OCI-LY1 (cell line): Measurements from ENCODE around the gene HPS6.

Experiments used
- H2AFZ ChIP-seq: fragments of 200-600 bp; sonication (generic), shearing (Covaris generic); 2 replicates; pipeline ENCODE4 v1.6.0; 2014; ENCODE audit warnings: antibody characterized with exemption, mild to moderate bottlenecking, low read length
- H3F3A ChIP-seq: fragments of 200-600 bp; sonication (generic), shearing (Covaris generic); 2 replicates; pipeline ENCODE4 v1.6.0; 2014; ENCODE audit warnings: mild to moderate bottlenecking, antibody characterized with exemption, low read length, moderate library complexity; ENCODE audit not compliant: insufficient read depth
- H3K27ac ChIP-seq: fragments of 200-600 bp; sonication (generic); 2 replicates; pipeline ENCODE4 v1.5.1; 2014; ENCODE audit warnings: low read length, mixed run types, mild to moderate bottlenecking, low read depth; ENCODE audit not compliant: poor library complexity, severe bottlenecking
- H3K27me3 ChIP-seq: fragments of 200-600 bp; sonication (generic); 2 replicates; pipeline ENCODE4 v1.6.0; 2014; ENCODE audit warnings: antibody characterized with exemption, mild to moderate bottlenecking, low read length, moderate library complexity; ENCODE audit not compliant: insufficient read depth
- H3K36me3 ChIP-seq: fragments of 200-600 bp; sonication (generic); 2 replicates; pipeline ENCODE4 v1.6.1; 2014; ENCODE audit warnings: mild to moderate bottlenecking, antibody characterized with exemption, low read length, moderate library complexity, mixed read lengths; ENCODE audit not compliant: insufficient read depth
- H3K4me1 ChIP-seq: fragments of 200-600 bp; sonication (generic); 2 replicates; pipeline ENCODE4 v1.5.1; 2014; ENCODE audit warnings: mild to moderate bottlenecking, low read length, moderate library complexity; ENCODE audit not compliant: insufficient read depth, severe bottlenecking
- H3K4me2 ChIP-seq: fragments of 200-600 bp; sonication (generic), shearing (Covaris generic); 2 replicates; pipeline ENCODE4 v1.6.1; 2014; ENCODE audit warnings: low read length
- H3K4me3 ChIP-seq: fragments of 200-600 bp; sonication (generic); 2 replicates; pipeline ENCODE4 v1.5.1; 2014; ENCODE audit warnings: low read length, low read depth, mild to moderate bottlenecking, mixed read lengths; ENCODE audit not compliant: poor library complexity, severe bottlenecking
- H3K79me2 ChIP-seq: fragments of 200-600 bp; shearing (Covaris generic); 2 replicates; pipeline ENCODE4 v1.6.1; 2016; ENCODE audit warnings: mixed run types, low read length, mixed read lengths; ENCODE audit not compliant: insufficient read depth
- H3K9ac ChIP-seq: fragments of 200-600 bp; sonication (generic), shearing (Covaris generic); 2 replicates; pipeline ENCODE4 v1.6.1; 2014; ENCODE audit warnings: mild to moderate bottlenecking, low read length, mixed read lengths
- H3K9me2 ChIP-seq: fragments of 200-600 bp; sonication (generic), shearing (Covaris generic); 2 replicates; pipeline ENCODE4 v1.6.1; 2014; ENCODE audit warnings: low read depth, mild to moderate bottlenecking, low read length, mixed read lengths
- H3K9me3 ChIP-seq: fragments of 200-600 bp; shearing (Covaris generic); 2 replicates; pipeline ENCODE4 v1.6.1; 2014; ENCODE audit warnings: low read length, mixed read lengths
- H4K20me1 ChIP-seq: fragments of 200-600 bp; sonication (generic), shearing (Covaris generic); 2 replicates; pipeline ENCODE4 v1.6.0; 2016; ENCODE audit warnings: mild to moderate bottlenecking, low read length; ENCODE audit not compliant: insufficient read depth
- EZH2 ChIP-seq: fragments of 200-600 bp; sonication (generic), shearing (Covaris generic); IDR thresholded peaks from 2 replicates; pipeline ENCODE4 v1.8.0; 2017; ENCODE audit warnings: borderline replicate concordance, mixed run types, mild to moderate bottlenecking, antibody characterized with exemption, low read length, moderate library complexity, mixed read lengths
- TF ChIP-seq, protein P1 (sequence below): fragments of 200-600 bp; sonication (generic), shearing (Covaris generic); IDR thresholded peaks from 2 replicates; pipeline ENCODE4 v1.5.1; 2017; ENCODE audit warnings: mild to moderate bottlenecking, antibody characterized with exemption, low read length, moderate library complexity, mixed read lengths

The HPS6 gene

GRCh38 chr10:102116656-102117055 is 51.5 kb downstream of the HPS6 start:
- peaks cover 65% of the 10 kb centered on the region for H3K4me1 ChIP-seq

More at GRCh38 chr10:102116656-102117055, 51.5 kb downstream of the HPS6 start:
- no peak overlapping the region for H3K4me3 ChIP-seq
- no peak overlapping the region for H2AFZ ChIP-seq
- H3F3A ChIP-seq = no peaks in the 10 kb centered on the region
- H3K36me3 ChIP-seq = no peaks in the 10 kb centered on the region
- H3K9me3 ChIP-seq = no peaks in the 10 kb centered on the region
- no peak overlapping the region; the same call in 1 of the 2 replicates for H3K9ac ChIP-seq
- TF ChIP-seq, protein P1, sequence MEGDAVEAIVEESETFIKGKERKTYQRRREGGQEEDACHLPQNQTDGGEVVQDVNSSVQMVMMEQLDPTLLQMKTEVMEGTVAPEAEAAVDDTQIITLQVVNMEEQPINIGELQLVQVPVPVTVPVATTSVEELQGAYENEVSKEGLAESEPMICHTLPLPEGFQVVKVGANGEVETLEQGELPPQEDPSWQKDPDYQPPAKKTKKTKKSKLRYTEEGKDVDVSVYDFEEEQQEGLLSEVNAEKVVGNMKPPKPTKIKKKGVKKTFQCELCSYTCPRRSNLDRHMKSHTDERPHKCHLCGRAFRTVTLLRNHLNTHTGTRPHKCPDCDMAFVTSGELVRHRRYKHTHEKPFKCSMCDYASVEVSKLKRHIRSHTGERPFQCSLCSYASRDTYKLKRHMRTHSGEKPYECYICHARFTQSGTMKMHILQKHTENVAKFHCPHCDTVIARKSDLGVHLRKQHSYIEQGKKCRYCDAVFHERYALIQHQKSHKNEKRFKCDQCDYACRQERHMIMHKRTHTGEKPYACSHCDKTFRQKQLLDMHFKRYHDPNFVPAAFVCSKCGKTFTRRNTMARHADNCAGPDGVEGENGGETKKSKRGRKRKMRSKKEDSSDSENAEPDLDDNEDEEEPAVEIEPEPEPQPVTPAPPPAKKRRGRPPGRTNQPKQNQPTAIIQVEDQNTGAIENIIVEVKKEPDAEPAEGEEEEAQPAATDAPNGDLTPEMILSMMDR = no peak
- no peak for TF ChIP-seq EZH2
- peaks cover 18% of the 10 kb centered on the region for H3K79me2 ChIP-seq
- no peaks in the 10 kb centered on the region for H4K20me1 ChIP-seq
- no peaks in the 10 kb centered on the region for H3K27me3 ChIP-seq
- H3K27ac ChIP-seq = peak overlapping the region; percentile 91
- H3K9me2 ChIP-seq = no peaks in the 10 kb centered on the region
- H3K4me2 ChIP-seq = peak overlapping the region; percentile 82
